ENCODE measurements around the gene CTDP1.

CTDP1 gene

DNA sequence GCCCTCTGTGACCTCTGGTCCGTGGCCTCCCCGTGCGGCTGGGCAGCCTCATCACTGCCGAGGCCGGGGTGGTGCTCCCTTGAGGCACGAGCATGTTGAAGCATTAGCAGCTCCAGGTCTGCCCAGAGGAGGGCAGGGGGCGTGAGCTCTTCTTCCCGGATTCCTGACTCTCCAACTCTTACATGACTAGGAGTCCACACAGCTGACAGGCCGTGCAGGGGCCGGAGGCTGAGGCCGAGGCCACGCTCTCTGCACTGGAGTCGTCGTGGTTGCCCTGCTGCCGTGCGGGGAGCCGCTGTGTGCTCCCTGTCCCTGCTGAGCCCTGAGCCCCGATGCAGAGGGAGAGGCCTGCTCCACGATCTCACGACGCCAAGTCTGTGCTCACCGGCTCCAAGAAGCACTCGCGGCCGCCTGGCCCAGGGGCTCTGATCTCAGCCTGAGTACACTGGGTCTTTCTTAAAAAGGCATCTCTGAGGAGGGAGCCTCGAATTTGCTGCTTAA lies 98.7 kb downstream of the CTDP1 start:
- in situ Hi-C loops (cut with MboI; ENCODE audit: low sequenced_read_pairs): no loop called here

GRCh38 chr18:79779021-79779699 lies 99.6 kb downstream of the CTDP1 start:
- in situ Hi-C loops (cut with MboI; ENCODE audit: low sequenced_read_pairs): no loop called here

DNA sequence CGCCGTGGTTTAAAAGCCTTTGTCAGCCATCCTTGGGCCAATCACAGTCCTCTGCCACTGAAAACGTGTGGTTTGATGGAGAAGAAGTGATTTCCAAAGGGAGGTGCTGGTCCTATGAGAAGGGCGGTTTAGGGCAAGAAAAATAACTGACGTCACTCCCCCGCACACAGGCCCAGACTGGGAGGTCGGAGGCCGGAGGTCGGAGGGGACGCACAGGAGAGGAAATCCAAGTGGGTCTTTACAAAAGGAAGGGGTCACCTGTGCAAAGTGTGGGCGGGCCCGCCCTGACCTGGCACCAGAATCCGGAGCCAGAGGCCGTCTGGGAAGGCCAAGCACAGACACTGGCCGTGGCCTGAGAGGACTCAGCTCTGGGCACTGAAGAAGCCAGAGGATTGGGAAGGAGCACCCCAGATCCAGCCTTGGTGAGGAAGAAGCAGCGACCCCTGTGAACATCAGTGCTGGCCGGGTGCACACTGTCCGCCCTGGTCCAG lies 100.1 kb downstream of the CTDP1 start:
- in situ Hi-C loops (cut with MboI; ENCODE audit: low sequenced_read_pairs): no loop called here

DNA sequence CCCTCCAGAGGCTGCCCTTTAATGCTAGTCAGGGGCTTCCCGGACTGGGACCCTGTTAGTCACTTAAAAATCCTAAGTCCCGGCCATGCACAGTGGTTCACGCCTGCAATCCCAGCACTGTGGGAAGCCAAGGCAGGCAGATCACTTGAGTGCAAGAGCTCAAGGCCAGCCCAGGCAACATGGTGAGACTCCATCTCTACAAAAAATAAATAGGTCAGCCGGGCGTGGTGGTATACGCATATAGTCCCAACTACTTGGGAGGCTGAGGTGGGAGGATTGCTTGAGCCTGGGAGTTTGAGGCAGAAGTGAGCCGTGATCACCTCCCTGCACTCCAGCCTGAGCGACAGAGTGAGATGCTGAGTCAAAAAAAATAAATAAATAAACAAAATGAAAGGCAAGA lies 100.9 kb downstream of the CTDP1 start:
- in situ Hi-C loops (cut with MboI; ENCODE audit: low sequenced_read_pairs): no loop called here

DNA sequence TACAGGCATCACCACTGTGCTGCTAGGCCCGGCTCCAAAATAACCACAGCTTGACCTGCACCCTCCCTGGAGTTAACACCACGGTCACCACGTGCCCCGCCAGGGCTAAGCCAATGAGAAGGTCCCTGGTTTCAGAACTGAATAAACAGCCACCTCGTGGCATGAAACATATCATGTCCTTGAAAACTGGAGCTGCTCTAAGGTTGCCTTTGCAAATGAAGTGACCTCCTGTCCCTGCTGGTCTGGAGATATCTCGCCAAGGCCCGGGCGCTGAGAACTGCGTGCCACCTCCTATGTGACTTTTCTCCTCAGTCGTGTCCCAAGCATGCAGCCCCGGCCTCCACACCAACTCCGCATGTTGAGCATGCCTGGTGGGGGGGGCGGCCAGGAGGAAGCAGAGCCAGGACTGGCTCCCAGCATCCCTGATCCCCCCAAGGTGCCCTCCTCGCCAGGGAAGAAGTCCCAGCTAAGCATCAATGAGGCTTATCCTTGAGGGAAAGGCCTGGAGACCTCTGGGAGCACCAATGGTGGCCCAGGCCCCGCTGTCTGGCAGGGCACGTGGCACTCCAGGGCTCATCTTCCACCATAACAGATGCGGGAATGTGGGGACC lies 101.8 kb downstream of the CTDP1 start:
- in situ Hi-C loops (cut with MboI; ENCODE audit: low sequenced_read_pairs): no loop called here

DNA sequence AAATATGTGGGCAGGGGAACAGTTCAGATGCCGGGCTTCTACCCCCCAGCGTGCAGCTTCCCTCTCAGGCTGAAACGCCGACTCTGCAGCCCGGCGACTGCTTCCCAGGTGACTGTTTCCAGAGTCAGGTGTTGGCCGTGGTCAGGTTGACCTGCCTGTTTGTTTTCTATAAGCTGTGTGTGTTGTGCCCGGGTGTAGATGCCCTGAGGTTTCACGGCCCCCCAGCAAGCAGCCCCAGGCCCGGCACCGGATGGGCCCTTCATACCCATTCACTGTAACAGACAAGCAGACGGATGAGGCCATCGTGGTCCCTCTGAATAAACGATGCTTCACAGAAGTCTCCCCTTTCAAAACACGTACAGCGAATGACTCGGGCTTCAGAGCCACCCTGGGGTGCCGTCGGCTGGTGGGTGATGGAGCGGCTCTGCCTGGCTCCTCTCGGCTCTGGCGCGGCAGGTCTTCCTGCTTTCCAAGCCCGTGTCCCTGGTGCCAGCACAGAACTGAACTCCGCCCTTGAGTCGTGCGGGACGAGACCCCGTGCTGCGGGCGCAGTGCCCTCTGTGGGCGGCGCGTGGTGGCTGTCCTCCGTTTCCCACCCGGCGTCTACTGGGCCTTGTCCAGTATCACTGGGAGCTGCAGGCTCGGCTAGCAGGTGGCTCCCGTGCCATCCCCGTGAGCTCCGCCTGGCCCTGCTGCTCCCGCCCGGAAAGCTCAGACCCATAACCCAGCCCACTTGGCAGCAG lies 103.1 kb downstream of the CTDP1 start:
- in situ Hi-C loops (cut with MboI; ENCODE audit: low sequenced_read_pairs): no loop called here

DNA sequence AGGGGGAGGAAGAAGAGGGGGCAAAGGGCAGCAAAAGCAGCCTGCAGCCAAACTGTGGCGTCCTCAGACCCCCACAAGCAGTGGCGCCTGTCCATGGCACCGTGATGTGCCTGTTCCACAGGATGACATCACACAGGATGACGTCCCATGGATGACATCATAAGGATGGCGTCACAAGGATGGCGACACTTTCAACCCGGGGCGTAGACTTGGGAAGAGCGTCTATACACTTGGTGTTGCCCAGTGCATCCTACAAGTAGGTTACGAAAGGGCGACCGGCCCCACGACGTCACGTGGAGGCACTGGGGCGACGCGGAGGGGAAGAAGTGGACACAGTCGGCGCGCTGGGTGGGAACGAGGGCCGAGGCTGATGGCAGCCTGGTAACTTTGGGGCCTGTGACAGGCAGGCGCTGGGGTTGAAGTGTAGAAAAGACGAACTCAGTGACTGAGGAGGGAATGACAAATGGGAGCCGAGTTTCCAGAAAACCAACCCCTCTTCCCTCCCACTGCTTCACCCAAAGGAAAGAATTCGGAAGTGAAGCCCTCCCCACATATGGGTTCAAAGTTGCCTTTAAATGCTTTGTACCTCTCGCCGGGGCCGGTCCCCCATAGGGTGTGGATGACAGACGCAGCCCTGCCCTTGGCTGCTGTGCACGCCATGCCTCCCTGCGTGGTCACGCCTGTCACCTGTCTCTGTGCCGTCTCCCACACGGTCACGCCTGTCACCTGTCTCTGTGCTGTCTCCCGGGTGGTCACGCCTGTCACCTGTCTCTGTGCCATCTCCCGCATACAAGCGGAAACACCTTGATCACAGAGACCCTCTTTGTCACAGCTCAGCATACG lies 104.7 kb downstream of the CTDP1 start:
- in situ Hi-C loops (cut with MboI; ENCODE audit: low sequenced_read_pairs): no loop called here

- in situ Hi-C loops (cut with MboI; ENCODE audit: low sequenced_read_pairs): no loop called here
Measured at GRCh38 chr18:79784965-79785770, 105.6 kb downstream of the CTDP1 start.

DNA sequence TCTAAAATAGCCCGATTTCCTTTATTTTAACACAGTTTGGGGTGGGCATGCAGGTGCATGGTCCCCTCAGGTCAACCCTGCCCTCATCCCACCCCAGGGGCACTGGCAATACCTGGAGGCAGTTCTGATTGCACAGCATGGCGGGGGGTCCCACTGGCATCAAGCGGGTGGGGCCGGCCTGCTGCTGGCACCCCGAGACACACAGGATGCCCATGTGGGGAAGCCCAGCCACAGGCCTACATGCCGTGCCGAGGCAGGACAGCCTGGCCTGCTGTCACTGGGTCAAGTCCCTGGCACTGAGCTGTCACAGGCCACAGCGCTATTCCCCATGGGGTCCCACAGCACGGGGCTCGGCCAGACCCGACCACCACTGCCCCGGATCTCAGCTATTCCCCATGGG lies 106.2 kb downstream of the CTDP1 start:
- in situ Hi-C loops (cut with MboI; ENCODE audit: low sequenced_read_pairs): no loop called here

DNA sequence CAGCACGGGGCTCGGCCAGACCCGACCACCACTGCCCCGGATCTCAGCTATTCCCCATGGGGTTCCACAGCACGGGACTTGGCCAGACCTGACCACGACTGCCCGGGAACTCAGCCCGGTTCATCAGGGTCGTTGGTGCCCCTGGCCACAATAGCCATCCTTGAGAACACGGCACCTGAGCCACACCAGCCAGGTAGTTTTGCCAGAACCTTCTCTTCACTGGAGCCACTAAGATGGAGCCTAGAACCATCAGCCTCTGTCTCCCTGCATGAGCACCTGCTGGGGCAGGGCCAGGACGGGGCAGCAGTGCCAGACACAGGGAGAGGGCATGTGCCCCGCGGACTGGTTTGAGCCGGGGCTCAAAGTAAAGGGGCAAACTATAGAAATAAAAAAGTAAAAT lies 106.7 kb downstream of the CTDP1 start:
- in situ Hi-C loops (cut with MboI; ENCODE audit: low sequenced_read_pairs): no loop called here

DNA sequence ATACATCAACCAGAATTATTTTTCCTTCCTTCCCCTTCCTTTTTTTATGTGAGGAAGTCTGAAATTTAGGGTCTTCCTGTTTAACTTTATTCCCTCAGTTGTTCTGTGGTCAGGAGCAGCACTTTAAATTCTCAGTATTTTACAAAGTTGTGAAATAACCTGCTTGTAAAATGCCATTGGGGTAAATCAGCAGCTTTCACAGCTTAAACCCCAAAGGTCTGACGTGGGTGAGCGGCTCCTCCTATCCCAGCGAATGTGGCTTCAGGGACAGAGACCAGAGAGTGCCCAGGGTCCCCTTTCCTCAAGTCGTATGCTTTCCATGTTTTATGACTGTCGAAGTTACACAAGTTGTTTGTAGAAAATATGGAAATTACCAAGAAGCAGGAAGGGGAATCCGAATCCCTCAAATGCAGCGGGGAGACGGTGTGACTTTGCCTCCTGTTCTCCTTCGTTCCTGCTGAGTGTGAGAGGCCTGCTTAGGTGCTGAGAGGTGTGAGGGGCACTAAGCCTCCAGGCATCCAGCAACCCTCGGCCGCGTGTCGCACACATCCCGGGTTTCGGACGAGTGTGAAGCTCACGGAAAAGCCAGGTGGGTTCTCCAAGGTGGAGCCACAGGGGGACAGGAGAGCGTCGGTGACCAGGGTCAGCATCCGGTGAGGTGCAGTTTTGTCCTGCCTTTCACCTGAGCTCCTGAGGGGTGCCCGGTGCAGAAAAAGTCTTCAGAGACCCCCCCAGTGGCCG lies 107.4 kb downstream of the CTDP1 start:
- in situ Hi-C loops (cut with MboI; ENCODE audit: low sequenced_read_pairs): no loop called here

DNA sequence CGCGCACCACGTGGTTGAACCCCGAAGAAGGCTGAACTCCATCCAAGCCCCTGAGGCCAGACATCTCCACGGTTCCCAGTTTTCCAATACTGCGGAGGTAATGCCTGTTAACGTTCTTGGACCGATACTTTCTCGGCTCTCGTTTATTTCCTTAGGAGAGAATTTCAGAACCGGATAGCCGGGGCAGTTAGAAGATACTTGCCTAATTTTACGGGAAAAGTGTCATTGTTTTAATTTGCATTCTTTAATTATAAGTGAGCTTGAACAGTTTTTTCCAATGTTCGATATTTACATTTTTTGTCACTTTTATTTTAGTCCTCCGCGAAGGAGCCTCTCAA lies 107.9 kb downstream of the CTDP1 start:
- in situ Hi-C loops (cut with MboI; ENCODE audit: low sequenced_read_pairs): no loop called here

GRCh38 chr18:79787865-79788733 lies 108.5 kb downstream of the CTDP1 start:
- in situ Hi-C loops (cut with MboI; ENCODE audit: low sequenced_read_pairs): no loop called here

- in situ Hi-C loops (cut with MboI; ENCODE audit: low sequenced_read_pairs): no loop called here
Measured at GRCh38 chr18:79788734-79789085, 109.1 kb downstream of the CTDP1 start.

DNA sequence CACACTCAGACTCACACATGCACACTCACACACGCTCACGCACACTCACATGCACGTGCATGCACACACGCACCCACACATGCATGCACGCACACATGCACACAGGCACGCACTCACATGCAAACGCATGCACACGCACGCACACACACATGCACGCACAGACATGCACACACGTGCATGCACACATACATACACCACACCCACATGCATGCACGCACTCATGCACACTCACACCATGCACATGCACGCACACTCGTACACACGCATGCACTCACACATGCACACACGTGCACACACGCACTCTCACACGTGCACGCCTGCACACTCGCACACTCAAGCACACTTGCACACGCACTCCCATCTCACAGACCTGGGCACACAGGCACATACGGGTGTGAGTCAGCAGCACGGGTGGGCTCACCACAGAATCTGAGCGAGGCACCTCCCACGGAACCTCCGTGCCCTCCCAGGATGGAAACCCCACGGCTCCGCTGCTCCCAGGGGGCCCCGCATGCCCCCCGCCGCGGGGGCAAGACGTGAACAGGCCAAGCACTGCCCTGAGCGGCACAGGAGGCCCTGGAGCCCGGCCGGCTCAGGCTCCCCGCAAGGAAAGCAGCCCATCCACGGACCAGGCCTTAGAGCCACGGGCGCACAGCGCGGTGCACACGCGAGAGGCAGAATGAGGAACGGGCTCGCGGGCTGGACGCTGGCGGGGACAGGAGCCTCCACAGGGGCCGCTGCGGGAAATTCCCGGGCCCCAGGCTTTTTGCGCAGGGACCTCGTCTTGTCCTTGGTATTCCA lies 109.7 kb downstream of the CTDP1 start:
- in situ Hi-C loops (cut with MboI; ENCODE audit: low sequenced_read_pairs): no loop called here

DNA sequence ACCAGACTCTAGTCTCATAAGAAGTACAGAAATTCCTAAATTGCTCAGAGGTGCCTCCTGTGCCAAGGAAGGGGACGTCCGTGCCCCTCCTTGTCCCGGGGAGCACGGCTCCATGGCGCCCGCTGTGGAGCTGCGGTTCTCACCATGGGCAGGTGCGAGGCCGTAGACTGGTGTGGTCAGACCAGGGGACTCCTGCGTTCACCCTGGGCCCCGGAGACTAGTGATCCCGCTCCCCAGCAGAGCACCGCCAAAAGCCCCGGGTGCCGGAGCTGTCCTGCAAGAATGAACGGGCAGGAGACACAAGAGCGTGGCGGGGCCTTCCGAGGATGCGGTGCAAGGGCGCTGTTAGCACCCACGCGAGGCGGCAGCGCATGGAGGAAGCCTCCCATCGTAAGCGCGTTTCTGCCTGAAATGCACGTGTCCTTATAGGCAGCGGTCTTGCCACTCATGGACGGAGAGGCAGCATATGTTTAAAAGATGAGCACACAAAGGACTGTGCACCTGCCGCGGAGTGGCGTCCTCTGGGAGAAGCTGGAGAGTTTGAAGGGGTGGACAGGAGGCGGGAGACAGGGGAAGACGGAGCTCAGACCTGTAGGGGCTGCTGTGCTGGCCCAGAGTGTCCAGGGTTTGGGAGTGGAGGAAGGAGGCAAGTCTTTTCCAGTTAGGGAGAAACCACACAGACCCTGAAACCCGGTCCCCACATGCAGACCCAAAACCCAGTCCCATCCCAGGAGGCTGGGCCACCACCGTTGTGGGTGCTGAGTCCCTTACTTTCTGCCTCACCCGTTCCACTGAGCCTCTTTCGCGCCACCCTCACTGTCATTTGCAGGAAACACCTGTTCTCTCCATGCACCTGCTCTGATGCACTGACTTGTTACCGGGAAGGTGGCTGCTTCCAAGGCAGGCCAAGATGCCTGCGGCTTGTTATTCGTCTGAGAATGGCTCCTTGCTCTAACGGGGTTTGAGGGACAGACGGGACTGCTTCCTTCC lies 110.6 kb downstream of the CTDP1 start:
- in situ Hi-C loops (cut with MboI; ENCODE audit: low sequenced_read_pairs): no loop called here
